ENCODE data around the gene UBN2.
"Not testable (repeated sequence)": the region's sequence is repeated elsewhere in the genome, so short reads cannot be mapped to it uniquely, and the experiment has no call there.

Gene UBN2

GRCh38 chr7:139328375-139328774 is 97.3 kb downstream of the UBN2 start:
- H3K9ac ChIP-seq (ENCODE audit: low read length), result no peak overlapping the region
- H3K79me2 ChIP-seq (ENCODE audit: low read length), result no peaks in the 10 kb centered on the region
- no peaks in the 10 kb centered on the region for H3K36me3 ChIP-seq (replicated peaks; ENCODE audit: low read depth, low read length)
- H3K4me3 ChIP-seq (ENCODE audit: low read length), result no peak overlapping the region
- no peaks in the 10 kb centered on the region for H3K9me3 ChIP-seq (ENCODE audit: insufficient read depth, low read length)
- no peak overlapping the region for H2AFZ ChIP-seq (ENCODE audit: low read depth, low read length)
- H3K27ac ChIP-seq (ENCODE audit: low read length), result no peak overlapping the region
- no peaks in the 10 kb centered on the region for H3K27me3 ChIP-seq (ENCODE audit: low read depth, low read length)
- H3K4me1 ChIP-seq (ENCODE audit: low read length), result peaks cover 9% of the 10 kb centered on the region
- H4K20me1 ChIP-seq (ENCODE audit: insufficient read depth, low read length), result no peaks in the 10 kb centered on the region
- TF ChIP-seq, protein P1, sequence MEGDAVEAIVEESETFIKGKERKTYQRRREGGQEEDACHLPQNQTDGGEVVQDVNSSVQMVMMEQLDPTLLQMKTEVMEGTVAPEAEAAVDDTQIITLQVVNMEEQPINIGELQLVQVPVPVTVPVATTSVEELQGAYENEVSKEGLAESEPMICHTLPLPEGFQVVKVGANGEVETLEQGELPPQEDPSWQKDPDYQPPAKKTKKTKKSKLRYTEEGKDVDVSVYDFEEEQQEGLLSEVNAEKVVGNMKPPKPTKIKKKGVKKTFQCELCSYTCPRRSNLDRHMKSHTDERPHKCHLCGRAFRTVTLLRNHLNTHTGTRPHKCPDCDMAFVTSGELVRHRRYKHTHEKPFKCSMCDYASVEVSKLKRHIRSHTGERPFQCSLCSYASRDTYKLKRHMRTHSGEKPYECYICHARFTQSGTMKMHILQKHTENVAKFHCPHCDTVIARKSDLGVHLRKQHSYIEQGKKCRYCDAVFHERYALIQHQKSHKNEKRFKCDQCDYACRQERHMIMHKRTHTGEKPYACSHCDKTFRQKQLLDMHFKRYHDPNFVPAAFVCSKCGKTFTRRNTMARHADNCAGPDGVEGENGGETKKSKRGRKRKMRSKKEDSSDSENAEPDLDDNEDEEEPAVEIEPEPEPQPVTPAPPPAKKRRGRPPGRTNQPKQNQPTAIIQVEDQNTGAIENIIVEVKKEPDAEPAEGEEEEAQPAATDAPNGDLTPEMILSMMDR (IDR thresholded peaks at IDR 0.05; ENCODE audit: low read depth, low read length), result no peak
- TF ChIP-seq EZH2phosphoT487 (IDR thresholded peaks at IDR 0.05; ENCODE audit: low read depth), result no peak
- H3K4me2 ChIP-seq (ENCODE audit: low read length), result no peak overlapping the region

- Histone ChIP-seq H3K9me3 (ENCODE audit: insufficient read depth, low read length) (no peaks in the 10 kb centered on the region), H3K4me3 (ENCODE audit: low read length) (no peak overlapping the region), H3K4me2 (ENCODE audit: low read length) (no peak overlapping the region), H3K79me2 (ENCODE audit: low read length) (no peaks in the 10 kb centered on the region), H2AFZ (ENCODE audit: low read depth, low read length) (no peak overlapping the region), H3K36me3 (replicated peaks; ENCODE audit: low read depth, low read length) (no peaks in the 10 kb centered on the region), H3K27me3 (ENCODE audit: low read depth, low read length) (no peaks in the 10 kb centered on the region), H3K4me1 (ENCODE audit: low read length) (peaks cover 9% of the 10 kb centered on the region), H4K20me1 (ENCODE audit: insufficient read depth, low read length) (no peaks in the 10 kb centered on the region), H3K9ac (ENCODE audit: low read length) (no peak overlapping the region), H3K27ac (ENCODE audit: low read length) (no peak overlapping the region)
- TF ChIP-seq, protein P1 (IDR thresholded peaks at IDR 0.05; ENCODE audit: low read depth, low read length), result no peak
- no peak for TF ChIP-seq EZH2phosphoT487 (IDR thresholded peaks at IDR 0.05; ENCODE audit: low read depth)
Measured at GRCh38 chr7:139329119-139329518, 98.1 kb downstream of the UBN2 start.

- Histone ChIP-seq H3K4me3 (ENCODE audit: low read length) (no peak overlapping the region), H3K9ac (ENCODE audit: low read length) (no peak overlapping the region), H3K9me3 (ENCODE audit: insufficient read depth, low read length) (no peaks in the 10 kb centered on the region), H3K4me2 (ENCODE audit: low read length) (0 out of 2 replicates have a peak overlapping the region, but pooled peaks have one; percentile 6), H3K27me3 (ENCODE audit: low read depth, low read length) (no peaks in the 10 kb centered on the region), H3K36me3 (replicated peaks; ENCODE audit: low read depth, low read length) (no peaks in the 10 kb centered on the region), H4K20me1 (ENCODE audit: insufficient read depth, low read length) (no peaks in the 10 kb centered on the region), H3K4me1 (ENCODE audit: low read length) (peaks cover 9% of the 10 kb centered on the region), H2AFZ (ENCODE audit: low read depth, low read length) (no peak overlapping the region), H3K27ac (ENCODE audit: low read length) (no peak overlapping the region), H3K79me2 (ENCODE audit: low read length) (no peaks in the 10 kb centered on the region)
- TF ChIP-seq, protein P1 (IDR thresholded peaks at IDR 0.05; ENCODE audit: low read depth, low read length), result no peak
- no peak for TF ChIP-seq EZH2phosphoT487 (IDR thresholded peaks at IDR 0.05; ENCODE audit: low read depth)
Measured at GRCh38 chr7:139330333-139331030, 99.4 kb downstream of the UBN2 start.

DNA sequence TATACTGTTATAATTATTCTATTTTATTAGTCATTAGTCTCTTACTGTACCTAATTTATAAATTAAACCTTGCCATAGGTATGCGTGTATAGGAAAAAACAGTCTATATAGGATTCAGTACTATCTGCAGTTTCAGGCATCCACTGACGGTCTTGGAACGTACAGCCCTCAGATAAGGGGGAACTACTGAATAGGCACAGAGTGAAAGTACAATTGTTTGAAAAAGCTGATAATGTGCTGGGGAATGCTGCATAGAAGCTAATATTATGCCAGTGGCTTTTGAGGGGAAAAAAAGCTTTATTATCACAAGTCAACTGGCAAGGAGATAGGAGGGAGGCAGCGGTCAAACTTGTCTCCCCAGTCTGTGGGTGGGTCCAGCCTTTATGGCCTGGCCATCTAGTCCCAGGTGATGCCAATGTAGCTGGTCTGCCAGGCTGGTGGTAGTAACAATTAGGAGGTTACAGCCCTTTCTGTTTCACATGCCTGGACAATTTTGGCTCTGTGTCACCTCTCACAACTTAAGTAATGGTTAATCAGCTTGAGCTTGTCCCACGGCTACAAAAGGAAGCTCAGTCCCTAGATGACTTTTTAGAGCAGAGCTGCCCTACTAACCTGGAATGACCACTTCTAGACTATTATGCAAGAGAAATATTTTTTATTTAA is 101.8 kb downstream of the UBN2 start:
- no peak overlapping the region for H2AFZ ChIP-seq (ENCODE audit: low read depth, low read length)
- no peak overlapping the region for H3K4me2 ChIP-seq (ENCODE audit: low read length)
- H3K9ac ChIP-seq (ENCODE audit: low read length), result no peak overlapping the region
- H3K79me2 ChIP-seq (ENCODE audit: low read length), result no peaks in the 10 kb centered on the region
- no peaks in the 10 kb centered on the region for H3K9me3 ChIP-seq (ENCODE audit: insufficient read depth, low read length)
- no peak overlapping the region for H3K27ac ChIP-seq (ENCODE audit: low read length)
- peaks cover 9% of the 10 kb centered on the region for H3K4me1 ChIP-seq (ENCODE audit: low read length)
- no peak overlapping the region for H3K4me3 ChIP-seq (ENCODE audit: low read length)
- no peaks in the 10 kb centered on the region for H3K36me3 ChIP-seq (replicated peaks; ENCODE audit: low read depth, low read length)
- H3K27me3 ChIP-seq (ENCODE audit: low read depth, low read length), result no peaks in the 10 kb centered on the region
- H4K20me1 ChIP-seq (ENCODE audit: insufficient read depth, low read length), result no peaks in the 10 kb centered on the region
- TF ChIP-seq, protein P1 (IDR thresholded peaks at IDR 0.05; ENCODE audit: low read depth, low read length), result no peak
- no peak for TF ChIP-seq EZH2phosphoT487 (IDR thresholded peaks at IDR 0.05; ENCODE audit: low read depth)

GRCh38 chr7:139333443-139333842 is 102.4 kb downstream of the UBN2 start:
- H4K20me1 ChIP-seq (ENCODE audit: insufficient read depth, low read length); H3K36me3 ChIP-seq (replicated peaks; ENCODE audit: low read depth, low read length); H3K4me1 ChIP-seq (ENCODE audit: low read length); H3K4me2 ChIP-seq (ENCODE audit: low read length); H3K79me2 ChIP-seq (ENCODE audit: low read length); H3K4me3 ChIP-seq (ENCODE audit: low read length); H2AFZ ChIP-seq (ENCODE audit: low read depth, low read length); H3K27me3 ChIP-seq (ENCODE audit: low read depth, low read length); H3K9me3 ChIP-seq (ENCODE audit: insufficient read depth, low read length); H3K27ac ChIP-seq (ENCODE audit: low read length); H3K9ac ChIP-seq (ENCODE audit: low read length): not testable (repeated sequence)

All from OCI-LY3 (cell line).